ENCODE data around the gene ZNF620. TPM values are rescaled to one million over a fixed set of nuclear protein-coding genes. Genes with fewer than 3 reads are reported as not detected.

Gene ZNF620
- total RNA-seq, 1 donor from 2014 or later = 18.6 TPM

- Mint-ChIP-seq H3K9me3 (ENCODE audit: unreplicated experiment) (peaks cover 2% of the 10 kb centered on the region), H3K36me3 (ENCODE audit: unreplicated experiment) (peaks cover 31% of the 10 kb centered on the region), H3K27ac (ENCODE audit: unreplicated experiment) (no peak overlapping the region), H3K27me3 (ENCODE audit: unreplicated experiment) (no peaks in the 10 kb centered on the region), H3K4me3 (ENCODE audit: unreplicated experiment) (no peak overlapping the region), H3K4me1 (ENCODE audit: low read depth, unreplicated experiment) (no peaks in the 10 kb centered on the region)
- no peak for TF ChIP-seq CTCF (IDR thresholded peaks at IDR 0.05; ENCODE audit: partially characterized antibody, unreplicated experiment)
- no peak for DNase-seq
Measured at GRCh38 chr3:40487172-40487571, 18.7 kb upstream of the ZNF620 start.

GRCh38 chr3:40490916-40491315, 14.9 kb upstream of the ZNF620 start:
- Mint-ChIP-seq H3K27ac (ENCODE audit: unreplicated experiment) (no peak overlapping the region), H3K4me3 (ENCODE audit: unreplicated experiment) (no peak overlapping the region), H3K36me3 (ENCODE audit: unreplicated experiment) (peaks cover 30% of the 10 kb centered on the region), H3K9me3 (ENCODE audit: unreplicated experiment) (peaks cover 2% of the 10 kb centered on the region), H3K4me1 (ENCODE audit: low read depth, unreplicated experiment) (no peaks in the 10 kb centered on the region), H3K27me3 (ENCODE audit: unreplicated experiment) (no peaks in the 10 kb centered on the region)
- DNase-seq = no peak
- TF ChIP-seq CTCF (IDR thresholded peaks at IDR 0.05; ENCODE audit: partially characterized antibody, unreplicated experiment) = no peak

- H3K4me1 Mint-ChIP-seq (ENCODE audit: low read depth, unreplicated experiment) = no peaks in the 10 kb centered on the region
- no peak for DNase-seq
- peaks cover 4% of the 10 kb centered on the region for H3K36me3 Mint-ChIP-seq (ENCODE audit: unreplicated experiment)
- TF ChIP-seq CTCF (IDR thresholded peaks at IDR 0.05; ENCODE audit: partially characterized antibody, unreplicated experiment) = no peak
- H3K4me3 Mint-ChIP-seq (ENCODE audit: unreplicated experiment) = no peak overlapping the region
- H3K27me3 Mint-ChIP-seq (ENCODE audit: unreplicated experiment) = peaks cover under 1% of the 10 kb centered on the region
- no peak overlapping the region for H3K27ac Mint-ChIP-seq (ENCODE audit: unreplicated experiment)
- no peaks in the 10 kb centered on the region for H3K9me3 Mint-ChIP-seq (ENCODE audit: unreplicated experiment)
Measured at GRCh38 chr3:40494698-40495097, 11.1 kb upstream of the ZNF620 start.

GRCh38 chr3:40497288-40497687, 8.6 kb upstream of the ZNF620 start:
- Mint-ChIP-seq H3K4me1 (ENCODE audit: low read depth, unreplicated experiment) (no peaks in the 10 kb centered on the region), H3K27me3 (ENCODE audit: unreplicated experiment) (peaks cover 3% of the 10 kb centered on the region), H3K9me3 (ENCODE audit: unreplicated experiment) (no peaks in the 10 kb centered on the region), H3K27ac (ENCODE audit: unreplicated experiment) (no peak overlapping the region), H3K4me3 (ENCODE audit: unreplicated experiment) (no peak overlapping the region), H3K36me3 (ENCODE audit: unreplicated experiment) (no peaks in the 10 kb centered on the region)
- TF ChIP-seq CTCF (IDR thresholded peaks at IDR 0.05; ENCODE audit: partially characterized antibody, unreplicated experiment) = no peak
- DNase-seq = no peak

- Mint-ChIP-seq H3K4me1 (ENCODE audit: low read depth, unreplicated experiment) (no peaks in the 10 kb centered on the region), H3K27ac (ENCODE audit: unreplicated experiment) (no peak overlapping the region), H3K36me3 (ENCODE audit: unreplicated experiment) (no peaks in the 10 kb centered on the region), H3K4me3 (ENCODE audit: unreplicated experiment) (no peak overlapping the region), H3K27me3 (ENCODE audit: unreplicated experiment) (peaks cover 3% of the 10 kb centered on the region), H3K9me3 (ENCODE audit: unreplicated experiment) (no peaks in the 10 kb centered on the region)
- TF ChIP-seq CTCF (IDR thresholded peaks at IDR 0.05; ENCODE audit: partially characterized antibody, unreplicated experiment) = no peak
- DNase-seq = no peak
Measured at GRCh38 chr3:40499952-40500351, 5.9 kb upstream of the ZNF620 start.
